ENCODE results near the gene MINDY4. TPM values are rescaled to one million over a fixed set of nuclear protein-coding genes. Genes with fewer than 3 reads are reported as not detected.

Gene MINDY4
- total RNA-seq, 1 donor from 2014 or later, result 4.7 TPM

DNA sequence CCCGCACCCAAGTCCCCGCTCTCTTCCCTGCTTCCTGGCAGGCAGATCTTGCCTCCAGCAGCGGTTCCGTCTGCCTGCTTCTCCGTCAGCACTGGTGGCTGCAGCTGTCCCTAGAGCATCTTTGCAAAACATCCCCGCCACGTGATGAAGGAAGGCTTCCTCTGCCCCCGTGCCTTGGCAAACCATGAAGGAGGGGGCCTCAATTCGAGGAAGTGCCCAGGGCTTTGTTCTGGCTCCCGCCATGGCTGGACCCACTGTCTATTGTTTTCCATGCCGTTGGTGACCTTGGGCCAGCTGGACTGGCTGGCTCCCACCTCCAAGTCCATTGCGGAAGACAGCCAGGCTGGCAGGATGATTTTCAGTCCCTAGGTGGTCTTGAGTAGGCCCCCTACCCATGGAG, 127.2 kb downstream of the MINDY4 start:
- Mint-ChIP-seq H3K27ac (ENCODE audit: unreplicated experiment) (no peak overlapping the region), H3K4me1 (ENCODE audit: unreplicated experiment) (peaks cover 42% of the 10 kb centered on the region), H3K4me3 (ENCODE audit: unreplicated experiment) (no peak overlapping the region), H3K9me3 (ENCODE audit: unreplicated experiment) (no peaks in the 10 kb centered on the region), H3K27me3 (ENCODE audit: unreplicated experiment) (peaks cover 10% of the 10 kb centered on the region), H3K36me3 (ENCODE audit: low read depth, unreplicated experiment) (peaks cover 9% of the 10 kb centered on the region)
- no peak for DNase-seq (ENCODE audit: low spot score)
- TF ChIP-seq CTCF (IDR thresholded peaks at IDR 0.05; ENCODE audit: unreplicated experiment), result no peak

- Mint-ChIP-seq H3K4me1 (ENCODE audit: unreplicated experiment) (peaks cover 38% of the 10 kb centered on the region), H3K27ac (ENCODE audit: unreplicated experiment) (no peak overlapping the region), H3K4me3 (ENCODE audit: unreplicated experiment) (no peak overlapping the region), H3K27me3 (ENCODE audit: unreplicated experiment) (peaks cover 14% of the 10 kb centered on the region), H3K36me3 (ENCODE audit: low read depth, unreplicated experiment) (peaks cover 9% of the 10 kb centered on the region), H3K9me3 (ENCODE audit: unreplicated experiment) (no peaks in the 10 kb centered on the region)
- no peak for TF ChIP-seq CTCF (IDR thresholded peaks at IDR 0.05; ENCODE audit: unreplicated experiment)
- DNase-seq (ENCODE audit: low spot score), result no peak
These were observed 127.8 kb downstream of the MINDY4 start for GRCh38 chr7:30899066-30899465.

DNA sequence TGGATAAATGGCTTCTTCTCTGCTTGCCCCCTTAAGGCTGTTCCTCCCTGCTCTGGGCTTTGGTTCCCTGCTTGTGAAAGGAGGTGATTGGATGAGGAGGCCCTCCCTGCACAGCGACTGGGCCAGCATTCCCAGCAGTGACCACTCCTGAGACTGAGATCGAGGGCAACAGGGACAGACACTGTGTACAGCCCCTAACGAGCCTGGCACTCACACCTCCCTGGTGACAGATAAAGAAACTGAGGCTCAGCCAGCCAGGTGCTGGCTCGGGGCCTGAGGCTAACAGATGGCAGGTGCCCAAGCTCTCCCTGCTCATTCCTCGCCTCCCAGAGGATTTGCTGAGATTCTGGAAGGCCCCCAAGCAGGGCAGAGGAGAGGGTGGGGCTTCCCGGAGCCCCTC, 128.4 kb downstream of the MINDY4 start:
- no peak overlapping the region for H3K27ac Mint-ChIP-seq (ENCODE audit: unreplicated experiment)
- no peak for DNase-seq (ENCODE audit: low spot score)

GRCh38 chr7:30900053-30900452, 128.8 kb downstream of the MINDY4 start:
- H3K27me3 Mint-ChIP-seq (ENCODE audit: unreplicated experiment), result peaks cover 15% of the 10 kb centered on the region
- no peak for TF ChIP-seq CTCF (IDR thresholded peaks at IDR 0.05; ENCODE audit: unreplicated experiment)

More for the DNA sequence above, 128.4 kb downstream of the MINDY4 start:
- H3K36me3 Mint-ChIP-seq (ENCODE audit: low read depth, unreplicated experiment), result peaks cover 9% of the 10 kb centered on the region
- peaks cover 14% of the 10 kb centered on the region for H3K27me3 Mint-ChIP-seq (ENCODE audit: unreplicated experiment)
- TF ChIP-seq CTCF (IDR thresholded peaks at IDR 0.05; ENCODE audit: unreplicated experiment), result no peak
- no peaks in the 10 kb centered on the region for H3K9me3 Mint-ChIP-seq (ENCODE audit: unreplicated experiment)
- H3K4me1 Mint-ChIP-seq (ENCODE audit: unreplicated experiment), result peaks cover 35% of the 10 kb centered on the region
- H3K4me3 Mint-ChIP-seq (ENCODE audit: unreplicated experiment), result no peak overlapping the region

DNA sequence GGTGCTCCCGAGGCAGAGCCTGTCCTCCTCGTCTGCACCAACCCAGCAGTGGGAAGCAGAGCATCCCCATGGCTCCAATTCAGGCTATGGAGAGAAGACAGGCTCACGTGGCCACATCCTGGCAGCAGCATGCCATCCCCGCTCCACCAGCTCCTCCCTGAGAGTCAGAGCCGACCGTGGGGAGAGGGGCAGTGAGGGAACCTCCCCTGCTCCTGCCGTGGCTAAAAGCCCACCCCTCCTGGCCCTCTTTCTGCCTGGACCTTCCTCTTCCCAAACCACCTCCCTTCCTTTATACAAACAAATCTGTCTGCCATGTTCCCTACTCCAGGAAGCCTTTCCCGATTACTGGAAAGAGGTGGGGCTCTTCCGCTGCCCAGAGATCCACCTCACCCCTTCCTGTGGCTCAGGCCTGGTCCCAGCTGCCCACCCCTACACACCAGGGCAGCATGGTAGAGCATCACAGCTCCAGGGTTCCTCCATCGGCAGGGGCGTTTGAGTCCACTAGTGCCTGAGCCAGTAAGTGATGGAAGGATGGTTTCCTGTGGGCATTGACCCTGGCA, 129.7 kb downstream of the MINDY4 start:
- H3K4me3 Mint-ChIP-seq (ENCODE audit: unreplicated experiment), result no peak overlapping the region
- H3K36me3 Mint-ChIP-seq (ENCODE audit: low read depth, unreplicated experiment), result peaks cover 4% of the 10 kb centered on the region
- H3K27me3 Mint-ChIP-seq (ENCODE audit: unreplicated experiment), result peaks cover 14% of the 10 kb centered on the region
- TF ChIP-seq CTCF (IDR thresholded peaks at IDR 0.05; ENCODE audit: unreplicated experiment), result no peak
- H3K4me1 Mint-ChIP-seq (ENCODE audit: unreplicated experiment), result peaks cover 30% of the 10 kb centered on the region
- no peaks in the 10 kb centered on the region for H3K9me3 Mint-ChIP-seq (ENCODE audit: unreplicated experiment)
- no peak for DNase-seq (ENCODE audit: low spot score)
- H3K27ac Mint-ChIP-seq (ENCODE audit: unreplicated experiment), result no peak overlapping the region

More at GRCh38 chr7:30900053-30900452, 128.8 kb downstream of the MINDY4 start:
- no peak for DNase-seq (ENCODE audit: low spot score)
- no peak overlapping the region for H3K27ac Mint-ChIP-seq (ENCODE audit: unreplicated experiment)
- no peaks in the 10 kb centered on the region for H3K9me3 Mint-ChIP-seq (ENCODE audit: unreplicated experiment)
- peaks cover 35% of the 10 kb centered on the region for H3K4me1 Mint-ChIP-seq (ENCODE audit: unreplicated experiment)
- H3K36me3 Mint-ChIP-seq (ENCODE audit: low read depth, unreplicated experiment), result peaks cover 9% of the 10 kb centered on the region
- H3K4me3 Mint-ChIP-seq (ENCODE audit: unreplicated experiment), result no peak overlapping the region

All from endothelial cell (in vitro differentiated cells).